ENCODE results near the gene ZFAND2A.
"Not testable (repeated sequence)": the region's sequence is repeated elsewhere in the genome, so short reads cannot be mapped to it uniquely, and the experiment has no call there.

ZFAND2A gene

GRCh38 chr7:1119201-1119600 is 40.8 kb downstream of the ZFAND2A start:
- H3K36me3 ChIP-seq, result peaks cover 0 to 10% (median 0%) of the 10 kb centered on the region in 11 experiments; a peak in 6 of 22 replicates
- H3K4me1 ChIP-seq, result peaks cover 34 to 76% (median 64%) of the 10 kb centered on the region in 10 experiments
- no peaks in the 10 kb centered on the region for H3K27me3 ChIP-seq
- no peak overlapping the region for H3K27ac ChIP-seq
- peak overlapping the region in 2 of 11 experiments; percentile 13 to 45; a peak in 4 of 22 replicates for H3K4me2 ChIP-seq
- H3K9ac ChIP-seq, result no peak overlapping the region
- no peak for TF ChIP-seq Cebpa-rat (IDR thresholded peaks at IDR 0.05)
- no peak overlapping the region for H3K4me3 ChIP-seq
- H4K20me1 ChIP-seq, result peaks cover 0 to 87% (median 32%) of the 10 kb centered on the region in 11 experiments; a peak in 15 of 22 replicates
- H3K9me3 ChIP-seq (replicated peaks in 1 of 11), result no peaks in the 10 kb centered on the region

GRCh38 chr7:1117321-1117928 is 42.6 kb downstream of the ZFAND2A start:
- Histone ChIP-seq H3K36me3 (peaks cover 0 to 19% (median 0%) of the 10 kb centered on the region in 11 experiments; a peak in 8 of 22 replicates), H3K4me2 (peak overlapping the region in 4 of 11 experiments; percentile 8 to 66 (median 15); a peak in 4 of 22 replicates), H4K20me1 (peaks cover 0 to 87% (median 33%) of the 10 kb centered on the region in 11 experiments; a peak in 17 of 22 replicates), H3K4me1 (peaks cover 18 to 76% (median 61%) of the 10 kb centered on the region in 10 experiments), H3K27me3 (no peaks in the 10 kb centered on the region), H3K27ac (no peak overlapping the region), H3K9me3 (replicated peaks in 1 of 11) (no peaks in the 10 kb centered on the region), H3K4me3 (no peak overlapping the region), H3K9ac (no peak overlapping the region)
- TF ChIP-seq Cebpa-rat (IDR thresholded peaks at IDR 0.05), result no peak; a peak in 1 of 22 replicates

GRCh38 chr7:1116383-1117008 is 43.5 kb downstream of the ZFAND2A start:
- not testable (repeated sequence) for H3K4me3 ChIP-seq; H3K27me3 ChIP-seq; H3K4me2 ChIP-seq; H3K27ac ChIP-seq; H3K9ac ChIP-seq; H3K9me3 ChIP-seq (replicated peaks in 1 of 11)
- Histone ChIP-seq H3K36me3 (peaks cover 0 to 28% (median 0%) of the 10 kb centered on the region in 11 experiments; a peak in 9 of 22 replicates), H3K4me1 (peaks cover 9 to 76% (median 60%) of the 10 kb centered on the region in 10 experiments), H4K20me1 (peaks cover 0 to 87% (median 34%) of the 10 kb centered on the region in 11 experiments; a peak in 17 of 22 replicates)

GRCh38 chr7:1115171-1116045 is 44.6 kb downstream of the ZFAND2A start:
- not testable (repeated sequence) for H3K27ac ChIP-seq; H3K4me3 ChIP-seq; H3K9me3 ChIP-seq (replicated peaks in 1 of 11); H3K9ac ChIP-seq
- H4K20me1 ChIP-seq, result peaks cover 0 to 87% (median 29%) of the 10 kb centered on the region in 11 experiments; a peak in 17 of 22 replicates
- H3K27me3 ChIP-seq, result peaks cover 0 to 14% (median 0%) of the 10 kb centered on the region in 11 experiments; a peak in 7 of 22 replicates
- H3K36me3 ChIP-seq, result peaks cover 0 to 28% (median 0%) of the 10 kb centered on the region in 11 experiments; a peak in 9 of 22 replicates
- H3K4me1 ChIP-seq, result peaks cover 20 to 76% (median 60%) of the 10 kb centered on the region in 10 experiments
- peak overlapping the region in 5 of 11 experiments; percentile 25 to 66 (median 60); a peak in 9 of 22 replicates for H3K4me2 ChIP-seq

- Histone ChIP-seq H3K9ac (peak overlapping the region in 2 of 11 experiments; percentile 11 to 20; a peak in 1 of 22 replicates), H4K20me1 (peaks cover 0 to 88% (median 38%) of the 10 kb centered on the region in 11 experiments; a peak in 17 of 22 replicates), H3K4me1 (peaks cover 28 to 76% (median 61%) of the 10 kb centered on the region in 10 experiments), H3K4me2 (peak overlapping the region in 8 of 11 experiments; percentile 17 to 66 (median 51); a peak in 15 of 22 replicates), H3K9me3 (replicated peaks in 1 of 11) (no peaks in the 10 kb centered on the region), H3K36me3 (peaks cover 0 to 28% (median 0%) of the 10 kb centered on the region in 11 experiments; a peak in 9 of 22 replicates), H3K27ac (peak overlapping the region in 2 of 11 experiments; percentile 12 to 28; a peak in 4 of 22 replicates), H3K27me3 (peaks cover 0 to 23% (median 0%) of the 10 kb centered on the region in 11 experiments; a peak in 7 of 22 replicates), H3K4me3 (no peak overlapping the region)
- no peak for TF ChIP-seq Cebpa-rat (IDR thresholded peaks at IDR 0.05)
Observed at GRCh38 chr7:1114505-1114904, 45.5 kb downstream of the ZFAND2A start.

GRCh38 chr7:1114088-1114487 is 45.9 kb downstream of the ZFAND2A start:
- H3K4me1 ChIP-seq, result peaks cover 28 to 76% (median 61%) of the 10 kb centered on the region in 10 experiments
- peaks cover 0 to 28% (median 0%) of the 10 kb centered on the region in 11 experiments; a peak in 9 of 22 replicates for H3K36me3 ChIP-seq
- no peak for TF ChIP-seq Cebpa-rat (IDR thresholded peaks at IDR 0.05)
- peaks cover 0 to 88% (median 40%) of the 10 kb centered on the region in 11 experiments; a peak in 17 of 22 replicates for H4K20me1 ChIP-seq
- peak overlapping the region in 1 of 11 experiments; percentile 12; a peak in 1 of 22 replicates for H3K27ac ChIP-seq
- peak overlapping the region in 3 of 11 experiments; percentile 4 to 11 (median 4); a peak in 2 of 22 replicates for H3K9ac ChIP-seq
- H3K27me3 ChIP-seq, result peaks cover 0 to 23% (median 0%) of the 10 kb centered on the region in 11 experiments; a peak in 7 of 22 replicates
- no peaks in the 10 kb centered on the region for H3K9me3 ChIP-seq (replicated peaks in 1 of 11)
- peak overlapping the region in 8 of 11 experiments; percentile 17 to 66 (median 51); a peak in 15 of 22 replicates for H3K4me2 ChIP-seq
- H3K4me3 ChIP-seq, result no peak overlapping the region

- peaks cover 0 to 88% (median 45%) of the 10 kb centered on the region in 11 experiments; a peak in 17 of 22 replicates for H4K20me1 ChIP-seq
- peaks cover 0 to 28% (median 0%) of the 10 kb centered on the region in 11 experiments; a peak in 9 of 22 replicates for H3K36me3 ChIP-seq
- peaks cover 0 to 28% (median 0%) of the 10 kb centered on the region in 11 experiments; a peak in 7 of 22 replicates for H3K27me3 ChIP-seq
- H3K4me3 ChIP-seq, result no peak overlapping the region
- no peak overlapping the region for H3K27ac ChIP-seq
- H3K4me1 ChIP-seq, result peaks cover 28 to 76% (median 65%) of the 10 kb centered on the region in 10 experiments
- no peaks in the 10 kb centered on the region for H3K9me3 ChIP-seq (replicated peaks in 1 of 11)
- no peak for TF ChIP-seq Cebpa-rat (IDR thresholded peaks at IDR 0.05)
- peak overlapping the region in 1 of 11 experiments; percentile 4; a peak in 1 of 22 replicates for H3K9ac ChIP-seq
- H3K4me2 ChIP-seq, result peak overlapping the region in 7 of 11 experiments; percentile 17 to 66 (median 52); a peak in 13 of 22 replicates
Observed at GRCh38 chr7:1113548-1113885, 46.5 kb downstream of the ZFAND2A start.
